ENCODE data around the gene ARHGEF28.

Gene ARHGEF28

DNA sequence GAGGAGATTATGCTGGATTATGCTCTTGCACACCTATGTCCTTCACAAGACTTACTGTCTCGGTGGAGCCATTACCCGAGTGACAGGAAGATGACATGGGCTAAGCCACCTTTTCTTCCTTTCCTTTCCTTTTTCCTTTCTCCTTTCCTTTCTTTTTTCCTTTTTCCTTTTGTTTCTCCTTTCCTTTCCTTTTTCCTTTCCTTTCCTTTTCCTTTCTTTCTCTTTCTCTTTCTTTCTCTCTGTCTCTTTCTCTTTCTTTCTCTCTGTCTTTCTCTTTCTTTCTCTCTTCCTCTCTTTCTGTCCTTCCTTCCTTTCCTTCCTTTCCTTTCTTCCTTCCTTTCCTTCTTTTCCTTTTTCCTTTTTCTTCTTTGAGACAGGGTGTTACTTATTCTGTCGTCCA, 202.5 kb downstream of the ARHGEF28 start:
- Histone ChIP-seq H3K27me3 (ENCODE audit: control insufficient read depth in 5 of 5, insufficient read depth in 4 of 5, low read length in 5 of 5) (no peaks in the 10 kb centered on the region), H3K36me3 (ENCODE audit: control insufficient read depth in 5 of 5, insufficient read depth in 5 of 5, low read length in 5 of 5) (peaks cover 0 to 3% (median 0%) of the 10 kb centered on the region in 5 donors), H3K4me3 (ENCODE audit: low read depth in 1 of 5, low read length in 5 of 5) (no peak overlapping the region), H3K9me3 (ENCODE audit: control insufficient read depth in 5 of 5, low read length in 5 of 5) (no peaks in the 10 kb centered on the region), H3K27ac (ENCODE audit: low read depth, low read length) (no peak overlapping the region), H3K9ac (ENCODE audit: low read length in 5 of 5) (no peak overlapping the region), H3K4me1 (ENCODE audit: control insufficient read depth in 5 of 5, insufficient read depth in 5 of 5, low read length in 5 of 5) (peaks cover 3 to 15% (median 8%) of the 10 kb centered on the region in 5 donors)

DNA sequence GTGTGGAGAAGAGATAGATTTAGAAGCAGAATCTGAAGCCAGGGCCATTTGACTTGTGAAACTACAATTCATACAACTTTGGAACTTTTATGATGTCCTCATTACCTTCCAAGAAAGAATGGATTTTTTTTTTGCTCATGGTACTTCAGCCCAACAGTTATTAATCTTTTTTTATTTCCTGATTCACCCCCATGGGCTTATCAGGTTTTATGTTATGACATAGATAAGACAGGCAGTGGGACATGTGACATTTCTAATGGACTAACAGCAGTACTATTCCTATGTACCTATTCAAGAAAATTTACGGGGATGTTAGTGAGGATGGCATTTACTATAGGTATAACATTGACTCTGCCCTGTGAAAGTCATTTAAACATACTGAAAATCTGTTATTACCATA, 204.7 kb downstream of the ARHGEF28 start:
- no peaks in the 10 kb centered on the region for H3K27me3 ChIP-seq (ENCODE audit: control insufficient read depth in 5 of 5, insufficient read depth in 4 of 5, low read length in 5 of 5)
- H3K9me3 ChIP-seq (ENCODE audit: control insufficient read depth in 5 of 5, low read length in 5 of 5), result no peaks in the 10 kb centered on the region
- H3K27ac ChIP-seq (ENCODE audit: low read depth, low read length), result no peak overlapping the region
- no peak overlapping the region for H3K4me3 ChIP-seq (ENCODE audit: low read depth in 1 of 5, low read length in 5 of 5)
- H3K4me1 ChIP-seq (ENCODE audit: control insufficient read depth in 5 of 5, insufficient read depth in 5 of 5, low read length in 5 of 5), result peaks cover 3 to 15% (median 8%) of the 10 kb centered on the region in 5 donors
- H3K36me3 ChIP-seq (ENCODE audit: control insufficient read depth in 5 of 5, insufficient read depth in 5 of 5, low read length in 5 of 5), result peaks cover 0 to 3% (median 0%) of the 10 kb centered on the region in 5 donors
- H3K9ac ChIP-seq (ENCODE audit: low read length in 5 of 5), result no peak overlapping the region

DNA sequence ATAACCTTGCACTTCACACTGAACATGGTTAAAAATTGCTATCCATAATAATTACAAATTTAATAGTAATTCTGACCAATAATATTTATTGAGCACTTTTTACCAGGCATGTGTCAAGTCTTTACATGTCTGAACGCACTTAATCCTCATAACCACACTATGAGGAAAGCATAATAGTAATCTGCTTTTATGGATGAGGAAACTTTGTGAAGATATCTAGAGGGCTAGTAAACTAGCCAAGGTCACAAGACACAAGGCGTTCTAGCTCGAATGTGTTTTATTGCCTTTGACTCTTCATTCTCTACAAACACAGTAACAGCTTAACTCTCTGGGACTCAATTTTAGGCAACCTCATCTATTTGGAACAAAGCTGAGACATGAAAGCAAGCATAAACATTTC, 205.1 kb downstream of the ARHGEF28 start:
- Histone ChIP-seq H3K4me1 (ENCODE audit: control insufficient read depth in 5 of 5, insufficient read depth in 5 of 5, low read length in 5 of 5) (peaks cover 3 to 15% (median 8%) of the 10 kb centered on the region in 5 donors), H3K4me3 (ENCODE audit: low read depth in 1 of 5, low read length in 5 of 5) (no peak overlapping the region), H3K9ac (ENCODE audit: low read length in 5 of 5) (no peak overlapping the region), H3K27me3 (ENCODE audit: control insufficient read depth in 5 of 5, insufficient read depth in 4 of 5, low read length in 5 of 5) (no peaks in the 10 kb centered on the region), H3K27ac (ENCODE audit: low read depth, low read length) (no peak overlapping the region), H3K36me3 (ENCODE audit: control insufficient read depth in 5 of 5, insufficient read depth in 5 of 5, low read length in 5 of 5) (peaks cover 0 to 3% (median 0%) of the 10 kb centered on the region in 5 donors), H3K9me3 (ENCODE audit: control insufficient read depth in 5 of 5, low read length in 5 of 5) (no peaks in the 10 kb centered on the region)

DNA sequence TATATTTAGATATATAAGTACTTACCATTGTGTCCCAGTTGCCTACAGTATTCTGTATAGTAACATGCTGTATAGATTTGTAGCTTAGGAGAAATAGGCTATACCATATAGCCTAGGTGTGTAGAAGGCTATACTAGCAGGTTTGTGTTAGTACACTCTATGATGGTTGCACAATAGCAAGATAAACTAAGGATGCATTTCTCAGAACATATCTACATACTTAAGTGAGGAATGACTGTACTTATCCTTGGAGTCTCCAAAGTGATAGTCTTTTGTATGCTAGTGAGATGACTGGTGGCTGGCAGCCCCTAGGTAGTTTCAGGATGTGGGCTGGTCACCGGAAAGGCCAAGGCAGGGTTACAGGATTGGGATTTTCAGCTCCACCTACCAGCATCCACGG, 208.7 kb downstream of the ARHGEF28 start:
- no peak overlapping the region for H3K4me3 ChIP-seq (ENCODE audit: low read depth in 1 of 5, low read length in 5 of 5)
- H3K9ac ChIP-seq (ENCODE audit: low read length in 5 of 5), result no peak overlapping the region
- no peaks in the 10 kb centered on the region for H3K27me3 ChIP-seq (ENCODE audit: control insufficient read depth in 5 of 5, insufficient read depth in 4 of 5, low read length in 5 of 5)
- H3K36me3 ChIP-seq (ENCODE audit: control insufficient read depth in 5 of 5, insufficient read depth in 5 of 5, low read length in 5 of 5), result peaks cover 0 to 3% (median 0%) of the 10 kb centered on the region in 5 donors
- no peaks in the 10 kb centered on the region for H3K9me3 ChIP-seq (ENCODE audit: control insufficient read depth in 5 of 5, low read length in 5 of 5)
- no peak overlapping the region for H3K27ac ChIP-seq (ENCODE audit: low read depth, low read length)
- peaks cover 0 to 3% (median 0%) of the 10 kb centered on the region in 5 donors for H3K4me1 ChIP-seq (ENCODE audit: control insufficient read depth in 5 of 5, insufficient read depth in 5 of 5, low read length in 5 of 5)

DNA sequence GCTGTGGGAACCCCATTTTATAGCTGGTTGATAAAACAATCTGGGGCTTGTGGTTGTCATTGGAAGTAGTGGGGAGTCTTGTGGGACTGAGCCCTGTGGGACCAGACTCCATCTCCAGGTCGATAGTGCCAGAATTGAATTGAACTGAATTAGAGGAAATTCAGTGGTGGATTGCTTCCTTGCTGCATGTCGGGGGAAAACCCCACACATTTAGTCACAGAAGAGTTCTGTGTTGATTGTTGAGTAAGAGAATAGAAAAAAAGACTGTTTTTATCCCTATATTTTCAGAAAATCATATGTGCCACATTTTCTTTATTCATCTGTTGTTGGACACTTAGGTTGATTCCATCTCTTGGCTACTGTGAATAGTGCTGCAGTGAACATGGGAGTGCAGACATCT, 209.7 kb downstream of the ARHGEF28 start:
- H3K9me3 ChIP-seq (ENCODE audit: control insufficient read depth in 5 of 5, low read length in 5 of 5), result no peaks in the 10 kb centered on the region
- no peak overlapping the region for H3K9ac ChIP-seq (ENCODE audit: low read length in 5 of 5)
- H3K36me3 ChIP-seq (ENCODE audit: control insufficient read depth in 5 of 5, insufficient read depth in 5 of 5, low read length in 5 of 5), result peaks cover 0 to 3% (median 0%) of the 10 kb centered on the region in 5 donors
- H3K27ac ChIP-seq (ENCODE audit: low read depth, low read length), result no peak overlapping the region
- no peak overlapping the region for H3K4me3 ChIP-seq (ENCODE audit: low read depth in 1 of 5, low read length in 5 of 5)
- H3K4me1 ChIP-seq (ENCODE audit: control insufficient read depth in 5 of 5, insufficient read depth in 5 of 5, low read length in 5 of 5), result peaks cover 0 to 3% (median 0%) of the 10 kb centered on the region in 5 donors
- no peaks in the 10 kb centered on the region for H3K27me3 ChIP-seq (ENCODE audit: control insufficient read depth in 5 of 5, insufficient read depth in 4 of 5, low read length in 5 of 5)

DNA sequence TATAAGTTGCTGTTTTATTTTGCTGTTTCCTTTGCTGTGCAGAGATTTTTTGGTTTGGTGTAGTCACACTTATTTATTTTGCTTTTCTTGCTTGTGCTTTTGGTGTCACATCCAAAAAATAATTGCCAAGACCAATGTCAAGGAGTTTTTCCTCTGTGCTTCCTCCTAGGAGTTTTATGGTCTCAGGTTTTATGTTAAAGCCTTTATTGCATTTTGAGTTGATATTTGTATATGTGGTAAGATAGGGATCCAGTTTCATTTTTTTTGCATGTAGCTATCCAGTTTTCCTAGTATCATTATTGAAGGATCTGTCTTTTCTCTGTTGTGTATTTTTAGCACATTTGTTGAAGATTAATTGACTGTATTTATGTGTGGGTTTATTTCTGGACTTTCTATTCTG, 210.6 kb downstream of the ARHGEF28 start:
- peaks cover 0 to 3% (median 0%) of the 10 kb centered on the region in 5 donors for H3K36me3 ChIP-seq (ENCODE audit: control insufficient read depth in 5 of 5, insufficient read depth in 5 of 5, low read length in 5 of 5)

DNA sequence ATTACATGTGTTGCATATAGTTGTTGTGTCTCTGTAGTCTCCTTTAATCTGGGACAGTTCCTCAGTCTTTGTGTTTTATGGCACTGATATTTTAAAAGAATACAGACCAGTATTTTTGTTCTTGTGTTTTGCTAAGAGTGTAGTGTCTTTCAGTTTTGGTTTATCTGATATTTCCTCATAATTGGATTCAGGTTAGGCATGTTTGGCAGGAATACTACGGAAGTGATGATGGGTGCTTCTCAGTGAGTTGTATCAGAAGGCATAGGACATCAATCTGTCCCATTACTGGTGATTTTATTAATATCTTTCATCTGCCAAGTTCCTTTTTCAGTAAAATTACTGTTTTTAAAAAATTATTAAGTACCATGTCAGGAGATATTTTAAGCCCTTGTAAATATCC, 212.9 kb downstream of the ARHGEF28 start:
- H3K27ac ChIP-seq (ENCODE audit: low read depth, low read length), result no peak overlapping the region
- H3K9me3 ChIP-seq (ENCODE audit: control insufficient read depth in 5 of 5, low read length in 5 of 5), result no peaks in the 10 kb centered on the region
- H3K4me3 ChIP-seq (ENCODE audit: low read depth in 1 of 5, low read length in 5 of 5), result no peak overlapping the region
- H3K36me3 ChIP-seq (ENCODE audit: control insufficient read depth in 5 of 5, insufficient read depth in 5 of 5, low read length in 5 of 5), result peaks cover 0 to 2% (median 0%) of the 10 kb centered on the region in 5 donors
- no peaks in the 10 kb centered on the region for H3K27me3 ChIP-seq (ENCODE audit: control insufficient read depth in 5 of 5, insufficient read depth in 4 of 5, low read length in 5 of 5)
- H3K9ac ChIP-seq (ENCODE audit: low read length in 5 of 5), result no peak overlapping the region
- no peaks in the 10 kb centered on the region for H3K4me1 ChIP-seq (ENCODE audit: control insufficient read depth in 5 of 5, insufficient read depth in 5 of 5, low read length in 5 of 5)

More for the DNA sequence above, 210.6 kb downstream of the ARHGEF28 start:
- Histone ChIP-seq H3K4me1 (ENCODE audit: control insufficient read depth in 5 of 5, insufficient read depth in 5 of 5, low read length in 5 of 5) (no peaks in the 10 kb centered on the region), H3K4me3 (ENCODE audit: low read depth in 1 of 5, low read length in 5 of 5) (no peak overlapping the region), H3K27ac (ENCODE audit: low read depth, low read length) (no peak overlapping the region), H3K27me3 (ENCODE audit: control insufficient read depth in 5 of 5, insufficient read depth in 4 of 5, low read length in 5 of 5) (no peaks in the 10 kb centered on the region), H3K9ac (ENCODE audit: low read length in 5 of 5) (no peak overlapping the region), H3K9me3 (ENCODE audit: control insufficient read depth in 5 of 5, low read length in 5 of 5) (no peaks in the 10 kb centered on the region)

DNA sequence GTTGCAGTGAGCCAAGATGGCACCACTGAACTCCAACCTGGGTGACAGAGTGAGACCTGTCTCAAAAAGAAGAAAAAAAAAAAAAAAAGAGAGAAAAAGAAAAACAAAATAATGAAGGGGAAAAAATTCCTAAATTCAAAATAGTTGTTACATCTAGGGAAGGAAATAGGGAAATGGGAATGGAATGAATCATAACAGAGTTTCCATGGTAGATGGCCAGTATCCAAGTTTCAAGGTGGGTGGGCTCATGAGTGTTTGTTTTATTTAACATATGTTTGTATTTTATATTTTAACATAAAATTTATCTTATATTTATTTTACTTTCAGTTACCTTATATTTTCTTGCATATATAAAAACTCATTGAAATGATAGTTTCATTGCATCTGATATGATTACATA, 215.6 kb downstream of the ARHGEF28 start:
- H3K4me1 ChIP-seq (ENCODE audit: control insufficient read depth in 5 of 5, insufficient read depth in 5 of 5, low read length in 5 of 5), result no peaks in the 10 kb centered on the region
- H3K27me3 ChIP-seq (ENCODE audit: control insufficient read depth in 5 of 5, insufficient read depth in 4 of 5, low read length in 5 of 5), result no peaks in the 10 kb centered on the region
- peaks cover 0 to 2% (median 0%) of the 10 kb centered on the region in 5 donors for H3K36me3 ChIP-seq (ENCODE audit: control insufficient read depth in 5 of 5, insufficient read depth in 5 of 5, low read length in 5 of 5)
- no peak overlapping the region for H3K4me3 ChIP-seq (ENCODE audit: low read depth in 1 of 5, low read length in 5 of 5)
- no peak overlapping the region for H3K27ac ChIP-seq (ENCODE audit: low read depth, low read length)
- H3K9me3 ChIP-seq (ENCODE audit: control insufficient read depth in 5 of 5, low read length in 5 of 5), result no peaks in the 10 kb centered on the region
- no peak overlapping the region for H3K9ac ChIP-seq (ENCODE audit: low read length in 5 of 5)

DNA sequence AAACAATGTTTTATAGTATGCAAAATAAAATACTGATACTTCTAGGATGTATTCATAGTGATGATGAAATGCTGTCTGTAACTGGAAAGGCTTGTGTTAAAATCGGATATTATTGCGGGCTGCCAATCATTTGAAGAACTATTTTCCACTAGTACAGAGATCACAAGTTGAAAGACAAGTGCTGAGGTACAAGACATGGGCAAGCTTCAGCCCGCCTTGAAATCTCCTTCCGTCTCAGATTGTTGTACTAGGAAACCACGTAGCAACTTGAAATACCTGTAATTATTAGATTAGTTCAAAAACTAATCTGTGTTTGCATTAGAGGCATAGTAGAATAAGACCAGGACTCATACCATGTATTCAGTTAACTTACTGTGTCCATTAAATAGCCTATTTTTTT, 218.2 kb downstream of the ARHGEF28 start:
- H3K27ac ChIP-seq (ENCODE audit: low read depth, low read length), result no peak overlapping the region
- no peaks in the 10 kb centered on the region for H3K27me3 ChIP-seq (ENCODE audit: control insufficient read depth in 5 of 5, insufficient read depth in 4 of 5, low read length in 5 of 5)
- H3K9ac ChIP-seq (ENCODE audit: low read length in 5 of 5), result no peak overlapping the region
- no peaks in the 10 kb centered on the region for H3K9me3 ChIP-seq (ENCODE audit: control insufficient read depth in 5 of 5, low read length in 5 of 5)
- H3K4me3 ChIP-seq (ENCODE audit: low read depth in 1 of 5, low read length in 5 of 5), result no peak overlapping the region
- no peaks in the 10 kb centered on the region for H3K4me1 ChIP-seq (ENCODE audit: control insufficient read depth in 5 of 5, insufficient read depth in 5 of 5, low read length in 5 of 5)
- H3K36me3 ChIP-seq (ENCODE audit: control insufficient read depth in 5 of 5, insufficient read depth in 5 of 5, low read length in 5 of 5), result peaks cover 0 to 2% (median 0%) of the 10 kb centered on the region in 5 donors

DNA sequence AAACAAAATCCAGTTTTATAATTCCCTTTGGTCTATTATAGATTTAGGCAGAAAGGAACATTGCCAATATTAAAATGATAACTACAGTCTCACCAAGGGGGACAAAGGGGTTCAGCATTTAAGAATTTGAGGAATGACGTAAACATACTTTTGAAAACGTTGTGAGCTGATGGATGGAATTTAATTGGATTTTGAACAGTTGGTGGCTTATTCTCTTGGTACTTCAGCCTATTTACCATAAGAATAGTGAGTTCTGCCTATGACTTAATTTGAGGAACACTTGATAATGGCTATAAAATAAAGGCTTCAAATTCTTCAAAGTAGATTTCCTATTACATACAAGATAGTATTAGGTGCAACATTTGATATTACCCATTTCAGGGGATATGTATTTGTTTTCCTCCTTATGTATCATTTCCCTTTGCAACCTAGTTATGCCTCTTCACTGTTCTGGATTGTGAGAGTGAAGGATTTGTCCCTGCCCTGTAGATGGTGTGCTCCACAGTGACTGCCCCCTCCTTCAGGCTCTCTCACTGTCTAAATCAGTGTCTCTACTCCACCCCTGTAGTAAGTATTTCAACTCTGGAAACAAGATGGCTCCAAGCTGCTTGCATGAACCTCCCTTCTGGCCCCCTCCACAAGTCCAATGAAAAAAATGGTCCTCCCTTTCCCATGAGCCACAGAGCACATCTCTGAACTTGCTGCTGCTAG, 225.6 kb downstream of the ARHGEF28 start:
- no peaks in the 10 kb centered on the region for H3K9me3 ChIP-seq (ENCODE audit: control insufficient read depth in 5 of 5, low read length in 5 of 5)
- no peaks in the 10 kb centered on the region for H3K27me3 ChIP-seq (ENCODE audit: control insufficient read depth in 5 of 5, insufficient read depth in 4 of 5, low read length in 5 of 5)
- no peak overlapping the region for H3K27ac ChIP-seq (ENCODE audit: low read depth, low read length)
- H3K9ac ChIP-seq (ENCODE audit: low read length in 5 of 5), result no peak overlapping the region
- H3K36me3 ChIP-seq (ENCODE audit: control insufficient read depth in 5 of 5, insufficient read depth in 5 of 5, low read length in 5 of 5), result no peaks in the 10 kb centered on the region
- peaks cover 0 to 7% (median under 1%) of the 10 kb centered on the region in 5 donors for H3K4me1 ChIP-seq (ENCODE audit: control insufficient read depth in 5 of 5, insufficient read depth in 5 of 5, low read length in 5 of 5)
- no peak overlapping the region for H3K4me3 ChIP-seq (ENCODE audit: low read depth in 1 of 5, low read length in 5 of 5)

All from subcutaneous abdominal adipose tissue (tissue), 5 donors.